ENCODE data around the gene BRD3OS. TPM values are rescaled to one million over a fixed set of nuclear protein-coding genes. Genes with fewer than 3 reads are reported as not detected.

BRD3OS gene
- total and polyA plus RNA-seq, 2 of the 13 experiments (the other 11 are each of a cell fraction or from before 2014, with no cell fraction given), result 4.9 to 5.7 TPM

DNA sequence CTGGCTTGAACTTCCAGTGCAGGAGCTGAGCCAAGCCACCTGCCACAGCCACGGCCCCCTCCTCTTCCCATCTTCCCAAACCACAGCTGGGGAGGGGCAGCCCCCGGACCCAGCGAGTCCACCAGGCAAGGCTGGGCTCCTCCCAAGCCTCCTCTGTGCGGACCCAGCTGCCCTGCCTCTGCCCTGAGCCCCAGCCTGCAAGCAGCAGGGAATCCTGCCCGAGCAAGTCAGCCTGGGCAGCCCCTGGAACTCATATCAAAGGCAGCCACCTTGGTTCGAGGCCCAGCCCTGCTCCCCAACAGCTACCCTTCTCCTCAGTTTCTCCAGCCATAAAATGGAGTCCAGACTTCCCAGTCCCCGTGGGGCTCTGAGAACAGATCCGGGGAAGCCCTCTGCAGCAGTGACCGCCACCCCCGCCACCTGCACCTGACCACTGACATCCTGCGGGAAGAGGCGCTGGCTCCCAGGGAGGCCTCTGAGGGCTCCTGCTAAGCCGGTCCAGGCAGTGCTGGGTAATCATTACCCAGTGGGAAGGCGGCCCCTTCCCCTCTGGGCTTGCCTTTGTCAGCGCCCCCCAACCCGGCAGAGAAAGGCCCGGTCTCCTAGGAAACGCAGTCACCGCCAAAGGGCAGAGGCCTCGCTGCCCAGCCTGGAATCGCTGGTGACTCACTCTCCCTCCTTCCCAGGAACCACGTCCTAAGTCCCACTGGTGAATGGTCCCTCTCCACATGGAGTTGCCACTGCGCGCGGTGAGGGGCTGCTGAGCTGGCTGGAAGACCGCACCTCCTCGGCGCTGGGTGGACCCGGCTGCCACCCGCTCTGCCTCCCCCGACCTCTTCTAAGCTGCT lies 34.7 kb upstream of the BRD3OS start (continued):
- TF ChIP-seq ZBTB2 (CRISPR knock-in tag; IDR thresholded peaks at IDR 0.05; ENCODE audit: low read depth) (no peak), NFIB (CRISPR knock-in tag; IDR thresholded peaks at IDR 0.05; ENCODE audit: borderline replicate concordance) (no peak), KDM6A (CRISPR knock-in tag; IDR thresholded peaks at IDR 0.05; ENCODE audit: low read depth) (0 out of 2 replicates have a peak, but pooled peaks have one; percentile 44), GFI1 (CRISPR knock-in tag; IDR thresholded peaks at IDR 0.05; ENCODE audit: borderline replicate concordance) (0 out of 2 replicates have a peak, but pooled peaks have one; percentile 41), IKZF4 (CRISPR knock-in tag; IDR thresholded peaks at IDR 0.05; ENCODE audit: borderline replicate concordance, low read depth, not compliant biosample characterization) (no peak), MXD3 (CRISPR knock-in tag; IDR thresholded peaks at IDR 0.05) (no peak; the same call in 1 of the 2 replicates), TAF1 (CRISPR knock-in tag; IDR thresholded peaks at IDR 0.05) (peak; percentile 63; the same call in 1 of the 2 replicates), SRSF1 (optimal IDR thresholded peaks at IDR 0.05; ENCODE audit: low read depth, low read length) (no peak), RBM39 (IDR thresholded peaks at IDR 0.05; ENCODE audit: low read depth, low read length, poor library complexity, severe bottlenecking) (no peak), ZNF678 (CRISPR knock-in tag; IDR thresholded peaks at IDR 0.05) (no peak), DPF2 (CRISPR knock-in tag; IDR thresholded peaks at IDR 0.05; ENCODE audit: borderline replicate concordance, low read depth) (no peak), ZNF10 (CRISPR knock-in tag; IDR thresholded peaks at IDR 0.05; ENCODE audit: borderline replicate concordance, low read depth) (no peak), SIX4 (CRISPR knock-in tag; IDR thresholded peaks at IDR 0.05) (no peak), ZSCAN21 (CRISPR knock-in tag; IDR thresholded peaks at IDR 0.05; ENCODE audit: borderline replicate concordance) (no peak)
- TF ChIP-seq, protein P1, sequence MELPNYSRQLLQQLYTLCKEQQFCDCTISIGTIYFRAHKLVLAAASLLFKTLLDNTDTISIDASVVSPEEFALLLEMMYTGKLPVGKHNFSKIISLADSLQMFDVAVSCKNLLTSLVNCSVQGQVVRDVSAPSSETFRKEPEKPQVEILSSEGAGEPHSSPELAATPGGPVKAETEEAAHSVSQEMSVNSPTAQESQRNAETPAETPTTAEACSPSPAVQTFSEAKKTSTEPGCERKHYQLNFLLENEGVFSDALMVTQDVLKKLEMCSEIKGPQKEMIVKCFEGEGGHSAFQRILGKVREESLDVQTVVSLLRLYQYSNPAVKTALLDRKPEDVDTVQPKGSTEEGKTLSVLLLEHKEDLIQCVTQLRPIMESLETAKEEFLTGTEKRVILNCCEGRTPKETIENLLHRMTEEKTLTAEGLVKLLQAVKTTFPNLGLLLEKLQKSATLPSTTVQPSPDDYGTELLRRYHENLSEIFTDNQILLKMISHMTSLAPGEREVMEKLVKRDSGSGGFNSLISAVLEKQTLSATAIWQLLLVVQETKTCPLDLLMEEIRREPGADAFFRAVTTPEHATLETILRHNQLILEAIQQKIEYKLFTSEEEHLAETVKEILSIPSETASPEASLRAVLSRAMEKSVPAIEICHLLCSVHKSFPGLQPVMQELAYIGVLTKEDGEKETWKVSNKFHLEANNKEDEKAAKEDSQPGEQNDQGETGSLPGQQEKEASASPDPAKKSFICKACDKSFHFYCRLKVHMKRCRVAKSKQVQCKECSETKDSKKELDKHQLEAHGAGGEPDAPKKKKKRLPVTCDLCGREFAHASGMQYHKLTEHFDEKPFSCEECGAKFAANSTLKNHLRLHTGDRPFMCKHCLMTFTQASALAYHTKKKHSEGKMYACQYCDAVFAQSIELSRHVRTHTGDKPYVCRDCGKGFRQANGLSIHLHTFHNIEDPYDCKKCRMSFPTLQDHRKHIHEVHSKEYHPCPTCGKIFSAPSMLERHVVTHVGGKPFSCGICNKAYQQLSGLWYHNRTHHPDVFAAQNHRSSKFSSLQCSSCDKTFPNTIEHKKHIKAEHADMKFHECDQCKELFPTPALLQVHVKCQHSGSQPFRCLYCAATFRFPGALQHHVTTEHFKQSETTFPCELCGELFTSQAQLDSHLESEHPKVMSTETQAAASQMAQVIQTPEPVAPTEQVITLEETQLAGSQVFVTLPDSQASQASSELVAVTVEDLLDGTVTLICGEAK (IDR thresholded peaks at IDR 0.05), result no peak
- TF ChIP-seq, protein P1 (CRISPR knock-in tag; IDR thresholded peaks at IDR 0.05), result peak; percentile 42; the same call in 1 of the 2 replicates
- TF ChIP-seq, protein P2, sequence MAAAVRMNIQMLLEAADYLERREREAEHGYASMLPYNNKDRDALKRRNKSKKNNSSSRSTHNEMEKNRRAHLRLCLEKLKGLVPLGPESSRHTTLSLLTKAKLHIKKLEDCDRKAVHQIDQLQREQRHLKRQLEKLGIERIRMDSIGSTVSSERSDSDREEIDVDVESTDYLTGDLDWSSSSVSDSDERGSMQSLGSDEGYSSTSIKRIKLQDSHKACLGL (CRISPR knock-in tag; IDR thresholded peaks at IDR 0.05), result peak; percentile 3; the same call in 1 of the 2 replicates
